SK-N-MC (cell line): ENCODE measurements around the gene FBXL12.

Experiments
- DNase-seq: peaks from one replicate; pipeline ENCODE4 v3.0.0-alpha.2; 2011; ENCODE audit warnings: low read depth, low spot score
- H3K27ac ChIP-seq: fragments of 200-600 bp; sonication (generic); 2 replicates; pipeline ENCODE4 v1.5.1; 2016; ENCODE audit warnings: mixed run types
- H3K36me3 ChIP-seq: fragments of 200-600 bp; sonication (generic); 2 replicates; pipeline ENCODE4 v1.6.1; 2017; ENCODE audit warnings: antibody characterized with exemption, low read length, mixed read lengths; ENCODE audit not compliant: insufficient read depth
- H3K4me3 ChIP-seq: fragments of 200-600 bp; sonication (generic); 2 replicates; pipeline ENCODE4 v1.5.1; 2016
- H3K9ac ChIP-seq: fragments of 200-600 bp; sonication (generic); 2 replicates; pipeline ENCODE4 v1.8.0; 2017; ENCODE audit warnings: mixed run types, mixed read lengths; ENCODE audit not compliant: insufficient read length
- H3K9me3 ChIP-seq: fragments of 200-600 bp; sonication (generic); 2 replicates; pipeline ENCODE4 v1.6.1; 2017; ENCODE audit warnings: low read depth, mild to moderate bottlenecking, antibody characterized with exemption, low read length, moderate library complexity, mixed read lengths
- EZH2 ChIP-seq: fragments of 200-600 bp; sonication (generic); IDR thresholded peaks from one replicate; pipeline ENCODE4 v1.6.1; 2017; ENCODE audit warnings: antibody characterized with exemption
- FOXP2 ChIP-seq: optimal IDR thresholded peaks from 2 replicates; pipeline ENCODE3; 2011; ENCODE audit warnings: mild to moderate bottlenecking, moderate library complexity; ENCODE audit not compliant: insufficient read depth; ENCODE audit errors: extremely low read length, control extremely low read depth
- POLR2AphosphoS5 ChIP-seq: IDR thresholded peaks from 2 replicates; pipeline ENCODE4 v1.6.1; 2012; ENCODE audit warnings: mild to moderate bottlenecking, low read depth, low read length, borderline replicate concordance

FBXL12 gene, protein sequence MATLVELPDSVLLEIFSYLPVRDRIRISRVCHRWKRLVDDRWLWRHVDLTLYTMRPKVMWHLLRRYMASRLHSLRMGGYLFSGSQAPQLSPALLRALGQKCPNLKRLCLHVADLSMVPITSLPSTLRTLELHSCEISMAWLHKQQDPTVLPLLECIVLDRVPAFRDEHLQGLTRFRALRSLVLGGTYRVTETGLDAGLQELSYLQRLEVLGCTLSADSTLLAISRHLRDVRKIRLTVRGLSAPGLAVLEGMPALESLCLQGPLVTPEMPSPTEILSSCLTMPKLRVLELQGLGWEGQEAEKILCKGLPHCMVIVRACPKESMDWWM

DNA sequence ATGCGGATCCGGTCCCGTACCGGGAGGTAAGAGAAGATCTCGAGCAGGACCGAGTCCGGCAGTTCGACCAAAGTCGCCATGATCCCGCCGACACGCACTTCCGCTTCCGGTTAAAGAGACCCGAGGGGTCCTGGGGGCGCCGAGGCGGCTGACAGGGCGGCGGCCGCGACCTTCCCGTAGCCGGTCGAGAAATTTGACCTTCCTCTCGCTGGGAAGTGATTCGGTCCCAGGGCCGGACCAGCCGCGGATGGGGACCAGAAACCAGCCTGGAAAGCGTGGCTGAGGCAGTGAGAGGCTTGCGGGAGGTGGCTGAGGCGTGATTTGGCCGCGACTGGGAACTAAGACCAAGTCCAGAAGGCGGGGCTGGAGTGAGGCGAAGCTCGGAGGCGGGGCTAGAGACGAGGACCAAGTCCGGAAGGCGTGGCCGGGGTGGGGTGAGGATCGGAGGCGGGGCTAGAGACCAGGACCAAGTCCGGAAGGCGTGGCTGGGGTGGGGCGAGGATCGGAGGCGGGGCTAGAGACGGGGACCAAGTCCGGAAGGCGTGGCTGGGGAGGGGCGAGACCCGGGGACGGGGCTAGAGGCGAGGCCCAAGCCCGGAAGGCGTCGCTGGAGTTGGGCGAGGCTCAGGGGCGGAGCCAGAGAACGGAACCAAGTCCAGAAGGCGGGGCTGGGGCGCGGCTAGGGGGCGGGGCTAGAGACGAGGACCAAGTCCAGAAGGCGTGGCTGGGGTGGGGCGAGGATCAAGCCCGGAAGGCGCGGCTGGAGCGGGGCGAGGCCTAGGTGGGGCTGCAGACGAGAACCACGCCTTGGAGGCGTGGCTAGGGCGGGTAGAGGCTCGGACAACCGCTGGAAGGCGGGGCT, at the start of gene FBXL12:
Gene FBXL12 (minus strand): TSS at position 346 of the 862 bp plus-strand sequence. CDS start 266 bp downstream, at position 80.
- Histone ChIP-seq H3K9ac (peak within 1 kb of the TSS; percentile 82), H3K27ac (peak within 1 kb of the TSS; percentile 83), H3K36me3 (peaks cover 11% of the 10 kb centered on the region; the same call in 1 of the 2 replicates), H3K9me3 (no peaks in the 10 kb centered on the region), H3K4me3 (peak within 1 kb of the TSS; percentile 98)
- peak; percentile 91 for TF ChIP-seq POLR2AphosphoS5
- no peak for TF ChIP-seq FOXP2
- DNase-seq: peak; percentile 83

DNA sequence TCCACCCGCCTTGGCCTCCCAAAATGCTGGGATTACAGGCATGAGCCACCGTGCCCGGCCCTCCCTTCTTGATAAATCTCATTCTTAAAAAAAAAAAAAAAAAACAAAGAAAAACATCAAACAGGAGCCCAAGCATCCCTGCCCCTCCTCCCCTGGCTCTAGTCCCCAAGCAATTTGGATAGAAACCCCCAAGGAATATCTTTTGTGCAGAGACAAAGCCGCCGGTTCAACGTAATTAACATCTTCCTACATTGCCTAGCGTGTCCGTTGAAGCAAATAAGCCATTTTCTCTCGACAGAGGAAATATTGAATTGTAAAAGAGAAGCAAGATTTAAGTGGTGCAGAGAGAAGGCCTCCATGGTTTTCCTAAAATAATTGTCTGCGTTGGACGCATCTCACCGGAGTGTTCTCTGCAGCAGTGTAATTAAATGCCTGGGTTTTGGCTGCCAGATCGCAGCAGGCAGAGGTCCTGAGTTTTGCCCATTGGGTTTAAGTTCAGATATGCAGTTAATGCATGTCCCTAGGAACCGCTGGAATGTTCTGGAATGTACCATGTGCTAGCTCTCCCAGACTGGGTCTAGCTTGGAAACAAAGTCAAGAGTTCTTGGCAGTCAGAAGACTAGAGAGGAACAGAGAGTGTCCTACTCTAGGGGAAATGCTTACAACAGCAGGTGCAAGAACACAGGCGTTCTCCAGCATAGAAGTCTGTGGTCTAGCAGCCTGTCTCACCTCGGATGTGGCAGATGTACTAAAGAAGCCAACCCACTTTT, 47.0 kb upstream of the FBXL12 start:
- H3K9me3 ChIP-seq: no peaks in the 10 kb centered on the region
- DNase-seq: no peak
- no peak overlapping the region for H3K9ac ChIP-seq
- H3K4me3 ChIP-seq: no peak overlapping the region
- TF ChIP-seq POLR2AphosphoS5 (no peak), FOXP2 (no peak), EZH2 (no peak)
- H3K36me3 ChIP-seq: peaks cover 5% of the 10 kb centered on the region; the same call in 1 of the 2 replicates
- 0 out of 2 replicates have a peak overlapping the region, but pooled peaks have one; percentile 61 for H3K27ac ChIP-seq

DNA sequence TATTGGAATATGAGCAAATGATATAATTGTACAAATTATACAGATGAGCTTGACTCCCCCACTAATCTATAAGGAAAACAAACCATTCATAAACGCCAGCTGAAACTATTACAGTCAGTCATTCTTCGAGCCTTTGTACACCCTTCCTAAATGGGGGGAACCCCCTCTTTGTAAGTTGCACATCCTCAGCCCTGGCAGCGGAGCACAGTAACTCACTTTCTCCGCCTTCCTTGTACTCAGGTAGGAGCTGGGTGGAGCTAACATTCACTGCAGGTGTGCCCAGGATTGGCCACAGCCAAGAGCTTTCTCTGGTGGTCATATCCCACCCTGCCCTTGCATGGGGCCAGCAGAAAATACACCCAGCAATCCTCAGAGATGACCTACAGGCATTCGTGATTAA, 44.9 kb upstream of the FBXL12 start:
- H3K9ac ChIP-seq: no peak overlapping the region
- H3K36me3 ChIP-seq: peaks cover 14% of the 10 kb centered on the region; the same call in 1 of the 2 replicates
- TF ChIP-seq POLR2AphosphoS5 (no peak), FOXP2 (no peak), EZH2 (no peak)
- H3K4me3 ChIP-seq: no peak overlapping the region
- DNase-seq: no peak
- no peaks in the 10 kb centered on the region for H3K9me3 ChIP-seq
- H3K27ac ChIP-seq: no peak overlapping the region

DNA sequence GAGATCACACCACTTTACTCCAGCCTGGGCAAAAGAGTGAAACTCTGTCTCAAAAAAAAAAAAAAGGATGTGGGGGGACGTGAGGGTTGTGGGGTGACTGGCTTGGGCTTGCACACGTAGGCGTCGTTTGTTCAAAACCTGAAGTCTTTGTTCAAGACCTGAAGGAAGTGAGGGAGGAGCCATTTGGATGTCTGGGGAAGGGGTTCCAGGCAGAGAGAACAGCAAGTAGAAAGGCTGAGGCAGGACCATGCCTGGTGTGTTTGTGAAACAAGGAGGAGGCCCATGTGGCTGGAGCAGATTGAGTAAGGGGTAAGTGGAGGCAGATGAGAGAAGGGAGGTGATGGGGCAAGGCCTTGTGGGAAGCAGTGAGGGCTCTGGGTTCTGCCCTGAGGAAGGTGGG, 44.1 kb upstream of the FBXL12 start:
- Histone ChIP-seq H3K27ac (no peak overlapping the region), H3K4me3 (no peak overlapping the region), H3K36me3 (peaks cover 19% of the 10 kb centered on the region; the same call in 1 of the 2 replicates), H3K9me3 (no peaks in the 10 kb centered on the region), H3K9ac (no peak overlapping the region)
- TF ChIP-seq EZH2 (no peak), FOXP2 (no peak), POLR2AphosphoS5 (no peak)
- DNase-seq: no peak

DNA sequence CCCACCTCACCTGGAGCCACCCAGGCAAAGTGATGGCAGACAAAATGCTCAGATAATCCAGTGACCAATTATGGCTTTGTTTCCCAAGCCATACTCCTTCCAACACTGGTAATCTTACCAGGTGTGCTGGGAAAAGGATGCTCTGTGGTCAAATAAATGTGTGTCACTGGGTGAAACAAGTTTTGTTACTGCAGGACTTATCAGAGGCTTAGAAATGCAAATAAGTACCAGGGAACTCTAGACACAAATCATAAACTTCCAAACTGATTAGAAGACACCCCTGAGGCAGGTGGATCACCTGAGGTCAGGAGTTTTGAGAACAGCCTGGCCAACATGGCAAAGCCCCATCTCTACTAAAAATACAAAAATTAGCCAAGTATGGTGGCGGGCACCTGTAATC, 42.6 kb upstream of the FBXL12 start:
- Histone ChIP-seq H3K4me3 (no peak overlapping the region), H3K9ac (no peak overlapping the region), H3K27ac (no peak overlapping the region), H3K9me3 (no peaks in the 10 kb centered on the region), H3K36me3 (peaks cover 33% of the 10 kb centered on the region; the same call in 1 of the 2 replicates)
- no peak for TF ChIP-seq FOXP2
- TF ChIP-seq EZH2: no peak
- TF ChIP-seq POLR2AphosphoS5: no peak
- no peak for DNase-seq

DNA sequence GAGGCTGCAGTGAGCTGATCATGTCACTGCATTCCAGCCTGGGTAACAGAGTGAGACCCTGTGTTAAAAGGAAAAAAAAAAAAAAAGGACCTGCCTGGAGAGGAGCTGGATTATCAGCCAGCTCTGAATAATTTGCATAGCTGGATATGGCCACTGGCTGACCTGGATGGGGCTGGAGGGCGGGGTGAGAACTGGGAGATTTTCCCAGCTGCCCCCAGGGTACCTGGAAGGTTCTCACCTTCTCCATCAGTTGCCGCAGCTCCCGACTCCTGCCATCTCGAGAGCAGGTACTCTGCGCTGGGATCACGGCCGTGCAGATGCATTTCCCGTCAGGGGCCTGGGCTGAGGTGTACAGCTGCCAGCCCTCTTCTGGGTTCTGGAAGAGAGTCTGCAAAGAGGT, 41.5 kb upstream of the FBXL12 start:
- Histone ChIP-seq H3K27ac (no peak overlapping the region), H3K36me3 (peaks cover 36% of the 10 kb centered on the region; the same call in 1 of the 2 replicates)
- no peak for TF ChIP-seq POLR2AphosphoS5
- no peak for TF ChIP-seq FOXP2

DNA sequence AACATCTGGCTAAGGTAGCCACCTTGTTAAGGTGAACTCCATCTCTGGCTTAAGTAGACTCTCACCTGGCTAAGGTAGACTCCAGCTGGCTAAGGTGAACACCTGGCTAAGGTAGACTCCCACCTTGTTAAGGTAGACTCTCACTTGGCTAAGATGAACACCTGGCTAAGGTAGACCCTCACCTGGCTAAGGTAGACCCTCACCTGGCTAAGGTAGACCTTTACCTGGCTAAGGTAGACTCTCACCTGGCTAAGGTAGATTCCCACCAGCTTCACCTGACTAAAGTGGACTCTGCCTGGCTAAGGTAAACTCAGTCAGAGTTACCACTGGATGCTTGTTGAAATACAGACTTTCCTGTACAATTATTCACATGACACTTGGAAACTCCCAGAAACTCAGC, 39.9 kb upstream of the FBXL12 start:
- no peak for DNase-seq
- Histone ChIP-seq H3K27ac (no peak overlapping the region), H3K9me3 (no peaks in the 10 kb centered on the region), H3K36me3 (peaks cover 47% of the 10 kb centered on the region; the same call in 1 of the 2 replicates), H3K4me3 (no peak overlapping the region), H3K9ac (no peak overlapping the region)
- TF ChIP-seq POLR2AphosphoS5 (no peak), EZH2 (no peak), FOXP2 (no peak)

More for the DNA sequence above, 41.5 kb upstream of the FBXL12 start:
- no peak overlapping the region for H3K4me3 ChIP-seq
- H3K9ac ChIP-seq: no peak overlapping the region
- no peaks in the 10 kb centered on the region for H3K9me3 ChIP-seq
- DNase-seq: no peak
